ENCODE data around the gene LRRFIP1.
"Not testable (repeated sequence)": the region's sequence is repeated elsewhere in the genome, so short reads cannot be mapped to it uniquely, and the experiment has no call there.

Gene LRRFIP1

GRCh38 chr2:237754182-237754581 is 126.8 kb downstream of the LRRFIP1 start:
- no peak for DNase-seq

- DNase-seq = no peak
Measured at GRCh38 chr2:237754626-237755248, 127.3 kb downstream of the LRRFIP1 start.

GRCh38 chr2:237757616-237758015 is 130.2 kb downstream of the LRRFIP1 start:
- DNase-seq = no peak

- DNase-seq = no peak
Measured at GRCh38 chr2:237758185-237758584, 130.8 kb downstream of the LRRFIP1 start.

GRCh38 chr2:237759176-237759575 is 131.8 kb downstream of the LRRFIP1 start:
- DNase-seq = no peak

GRCh38 chr2:237760506-237761502 is 133.4 kb downstream of the LRRFIP1 start:
- DNase-seq = no peak

GRCh38 chr2:237762291-237763182 is 135.2 kb downstream of the LRRFIP1 start:
- not testable (repeated sequence) for DNase-seq

- DNase-seq = no peak
Measured at GRCh38 chr2:237763812-237764211, 136.4 kb downstream of the LRRFIP1 start.

- DNase-seq = not testable (repeated sequence)
Measured at GRCh38 chr2:237765122-237765521, 137.7 kb downstream of the LRRFIP1 start.

GRCh38 chr2:237765875-237766274 is 138.5 kb downstream of the LRRFIP1 start:
- DNase-seq = no peak

- no peak for DNase-seq
Measured at GRCh38 chr2:237766340-237766739, 139.0 kb downstream of the LRRFIP1 start.

- DNase-seq = no peak
Measured at GRCh38 chr2:237772513-237772912, 145.1 kb downstream of the LRRFIP1 start.

GRCh38 chr2:237773826-237774225 is 146.4 kb downstream of the LRRFIP1 start:
- no peak for DNase-seq

GRCh38 chr2:237774811-237775553 is 147.6 kb downstream of the LRRFIP1 start:
- DNase-seq = peak; percentile 54 to 64

- no peak for DNase-seq
Measured at GRCh38 chr2:237779521-237779920, 152.1 kb downstream of the LRRFIP1 start.

- DNase-seq = no peak
Measured at GRCh38 chr2:237782181-237782580, 154.8 kb downstream of the LRRFIP1 start.

- not testable (repeated sequence) for DNase-seq
Measured at GRCh38 chr2:237783678-237784077, 156.3 kb downstream of the LRRFIP1 start.

GRCh38 chr2:237786936-237787335 is 159.5 kb downstream of the LRRFIP1 start:
- DNase-seq = no peak

GRCh38 chr2:237790353-237790752 is 163.0 kb downstream of the LRRFIP1 start:
- DNase-seq = no peak

GRCh38 chr2:237791977-237792727 is 164.8 kb downstream of the LRRFIP1 start:
- peak in 1 of 2 experiments; percentile 9 for DNase-seq

GRCh38 chr2:237797253-237797652 is 169.9 kb downstream of the LRRFIP1 start:
- no peak for DNase-seq

All from SW 1271 (cell line).